ENCODE measurements around the gene KIF11. TPM values are rescaled to one million over a fixed set of nuclear protein-coding genes. Genes with fewer than 3 reads are reported as not detected.
A peak's percentile ranks its signal among the peaks of the same experiment; 100 is the strongest.
"Not testable (repeated sequence)": the region's sequence is repeated elsewhere in the genome, so short reads cannot be mapped to it uniquely, and the experiment has no call there.

The KIF11 gene
- total RNA-seq, 1 donor, result 0.84 TPM

GRCh38 chr10:92638037-92638436, 45.1 kb downstream of the KIF11 start:
- no peaks in the 10 kb centered on the region for H3K27me3 ChIP-seq (ENCODE audit: insufficient read depth, low read length)
- no peaks in the 10 kb centered on the region for H3K4me1 ChIP-seq (ENCODE audit: insufficient read depth, low read length)
- H3K4me3 ChIP-seq (ENCODE audit: low read length), result no peak overlapping the region
- no peaks in the 10 kb centered on the region for H3K9me3 ChIP-seq (ENCODE audit: low read depth, low read length)

GRCh38 chr10:92640107-92640506, 47.2 kb downstream of the KIF11 start:
- H3K4me1 ChIP-seq (ENCODE audit: insufficient read depth, low read length), result peaks cover 5% of the 10 kb centered on the region
- no peaks in the 10 kb centered on the region for H3K9me3 ChIP-seq (ENCODE audit: low read depth, low read length)
- H3K27me3 ChIP-seq (ENCODE audit: insufficient read depth, low read length), result no peaks in the 10 kb centered on the region
- H3K4me3 ChIP-seq (ENCODE audit: low read length), result no peak overlapping the region

GRCh38 chr10:92641492-92641891, 48.6 kb downstream of the KIF11 start:
- Histone ChIP-seq H3K27me3 (ENCODE audit: insufficient read depth, low read length) (no peaks in the 10 kb centered on the region), H3K9me3 (ENCODE audit: low read depth, low read length) (no peaks in the 10 kb centered on the region), H3K4me1 (ENCODE audit: insufficient read depth, low read length) (peaks cover 5% of the 10 kb centered on the region), H3K4me3 (ENCODE audit: low read length) (no peak overlapping the region)

- no peak overlapping the region for H3K4me3 ChIP-seq (ENCODE audit: low read length)
- H3K9me3 ChIP-seq (ENCODE audit: low read depth, low read length), result no peaks in the 10 kb centered on the region
- no peaks in the 10 kb centered on the region for H3K27me3 ChIP-seq (ENCODE audit: insufficient read depth, low read length)
- peaks cover 5% of the 10 kb centered on the region for H3K4me1 ChIP-seq (ENCODE audit: insufficient read depth, low read length)
Observed at GRCh38 chr10:92644921-92645320, 52.0 kb downstream of the KIF11 start.

- H3K27me3 ChIP-seq (ENCODE audit: insufficient read depth, low read length); H3K4me1 ChIP-seq (ENCODE audit: insufficient read depth, low read length); H3K9me3 ChIP-seq (ENCODE audit: low read depth, low read length); H3K4me3 ChIP-seq (ENCODE audit: low read length): not testable (repeated sequence)
Observed at GRCh38 chr10:92650864-92651263, 57.9 kb downstream of the KIF11 start.

GRCh38 chr10:92655426-92655825, 62.5 kb downstream of the KIF11 start:
- H3K4me1 ChIP-seq (ENCODE audit: insufficient read depth, low read length), result no peaks in the 10 kb centered on the region
- no peaks in the 10 kb centered on the region for H3K9me3 ChIP-seq (ENCODE audit: low read depth, low read length)
- no peak overlapping the region for H3K4me3 ChIP-seq (ENCODE audit: low read length)
- H3K27me3 ChIP-seq (ENCODE audit: insufficient read depth, low read length), result no peaks in the 10 kb centered on the region

GRCh38 chr10:92656266-92656961, 63.5 kb downstream of the KIF11 start:
- Histone ChIP-seq H3K4me1 (ENCODE audit: insufficient read depth, low read length) (no peaks in the 10 kb centered on the region), H3K9me3 (ENCODE audit: low read depth, low read length) (no peaks in the 10 kb centered on the region), H3K4me3 (ENCODE audit: low read length) (no peak overlapping the region), H3K27me3 (ENCODE audit: insufficient read depth, low read length) (no peaks in the 10 kb centered on the region)

- Histone ChIP-seq H3K27me3 (ENCODE audit: insufficient read depth, low read length) (no peaks in the 10 kb centered on the region), H3K4me3 (ENCODE audit: low read length) (no peak overlapping the region), H3K9me3 (ENCODE audit: low read depth, low read length) (peaks cover 1% of the 10 kb centered on the region)
Observed at GRCh38 chr10:92657024-92657423, 64.1 kb downstream of the KIF11 start.

GRCh38 chr10:92662848-92663247, 69.9 kb downstream of the KIF11 start:
- no peaks in the 10 kb centered on the region for H3K27me3 ChIP-seq (ENCODE audit: insufficient read depth, low read length)
- peaks cover 25% of the 10 kb centered on the region for H3K9me3 ChIP-seq (ENCODE audit: low read depth, low read length)
- H3K4me3 ChIP-seq (ENCODE audit: low read length), result no peak overlapping the region
- no peaks in the 10 kb centered on the region for H3K4me1 ChIP-seq (ENCODE audit: insufficient read depth, low read length)

More at GRCh38 chr10:92657024-92657423, 64.1 kb downstream of the KIF11 start:
- H3K4me1 ChIP-seq (ENCODE audit: insufficient read depth, low read length), result no peaks in the 10 kb centered on the region

GRCh38 chr10:92664322-92664721, 71.4 kb downstream of the KIF11 start:
- Histone ChIP-seq H3K27me3 (ENCODE audit: insufficient read depth, low read length) (no peaks in the 10 kb centered on the region), H3K4me3 (ENCODE audit: low read length) (no peak overlapping the region), H3K9me3 (ENCODE audit: low read depth, low read length) (peaks cover 25% of the 10 kb centered on the region), H3K4me1 (ENCODE audit: insufficient read depth, low read length) (no peaks in the 10 kb centered on the region)

GRCh38 chr10:92667078-92667477, 74.1 kb downstream of the KIF11 start:
- no peaks in the 10 kb centered on the region for H3K27me3 ChIP-seq (ENCODE audit: insufficient read depth, low read length)
- no peaks in the 10 kb centered on the region for H3K4me1 ChIP-seq (ENCODE audit: insufficient read depth, low read length)
- no peak overlapping the region for H3K4me3 ChIP-seq (ENCODE audit: low read length)
- peaks cover 23% of the 10 kb centered on the region for H3K9me3 ChIP-seq (ENCODE audit: low read depth, low read length)

- no peaks in the 10 kb centered on the region for H3K27me3 ChIP-seq (ENCODE audit: insufficient read depth, low read length)
Observed at GRCh38 chr10:92677708-92678107, 84.8 kb downstream of the KIF11 start.

GRCh38 chr10:92678206-92678605, 85.3 kb downstream of the KIF11 start:
- H3K9me3 ChIP-seq (ENCODE audit: low read depth, low read length), result no peaks in the 10 kb centered on the region
- H3K4me3 ChIP-seq (ENCODE audit: low read length), result no peak overlapping the region
- peaks cover 15% of the 10 kb centered on the region for H3K4me1 ChIP-seq (ENCODE audit: insufficient read depth, low read length)
- no peaks in the 10 kb centered on the region for H3K27me3 ChIP-seq (ENCODE audit: insufficient read depth, low read length)

More at GRCh38 chr10:92677708-92678107, 84.8 kb downstream of the KIF11 start:
- H3K4me1 ChIP-seq (ENCODE audit: insufficient read depth, low read length), result peaks cover 15% of the 10 kb centered on the region
- no peaks in the 10 kb centered on the region for H3K9me3 ChIP-seq (ENCODE audit: low read depth, low read length)
- H3K4me3 ChIP-seq (ENCODE audit: low read length), result no peak overlapping the region

- no peaks in the 10 kb centered on the region for H3K27me3 ChIP-seq (ENCODE audit: insufficient read depth, low read length)
- H3K4me3 ChIP-seq (ENCODE audit: low read length), result no peak overlapping the region
- no peaks in the 10 kb centered on the region for H3K9me3 ChIP-seq (ENCODE audit: low read depth, low read length)
- peaks cover 15% of the 10 kb centered on the region for H3K4me1 ChIP-seq (ENCODE audit: insufficient read depth, low read length)
Observed at GRCh38 chr10:92681306-92681834, 88.4 kb downstream of the KIF11 start.

- Histone ChIP-seq H3K9me3 (ENCODE audit: low read depth, low read length) (no peaks in the 10 kb centered on the region), H3K4me1 (ENCODE audit: insufficient read depth, low read length) (peaks cover 35% of the 10 kb centered on the region), H3K4me3 (ENCODE audit: low read length) (peak overlapping the region; percentile 80), H3K27me3 (ENCODE audit: insufficient read depth, low read length) (peaks cover 3% of the 10 kb centered on the region)
Observed at GRCh38 chr10:92688573-92688926, 95.6 kb downstream of the KIF11 start.
